Naive B cell (primary cell): ENCODE measurements around the gene TFDP2. TPM values are rescaled to one million over a fixed set of nuclear protein-coding genes. Genes with fewer than 3 reads are reported as not detected.
"Not testable (repeated sequence)": the region's sequence is repeated elsewhere in the genome, so short reads cannot be mapped to it uniquely, and the experiment has no call there.

Experiments used
- ATAC-seq, 2 donors: fragments of 150-1000 bp; cut with Tn5 transposase; 2 replicates each; pipeline ENCODE4 v1.10.0; 2021; ENCODE audit warnings: low read depth in 2 of 2, mild to moderate bottlenecking in 2 of 2, moderate library complexity in 2 of 2
- DNase-seq: peaks from one replicate; pipeline ENCODE4 v3.0.0; 2022
- H3K27ac Mint-ChIP-seq, 6 donors: one replicate each; pipeline ENCODE4 v1.8.0; 2020 to 2022; ENCODE audit warnings: mild to moderate bottlenecking in 6 of 6, mixed read lengths in 6 of 6, moderate library complexity in 5 of 6, inconsistent platforms in 2 of 6
- H3K27me3 Mint-ChIP-seq, 3 donors: one replicate each; pipeline ENCODE4 v1.8.0; 2021 to 2022; ENCODE audit warnings: mixed read lengths in 3 of 3, mild to moderate bottlenecking in 1 of 3
- H3K36me3 Mint-ChIP-seq, 2 donors: one replicate each; pipeline ENCODE4 v1.8.0; 2020 to 2022; ENCODE audit warnings: mixed read lengths in 2 of 2, inconsistent platforms in 1 of 2, mild to moderate bottlenecking in 1 of 2
- H3K4me1 Mint-ChIP-seq, 3 donors: one replicate each; pipeline ENCODE4 v1.8.0; 2020 to 2022; ENCODE audit warnings: mixed read lengths in 3 of 3, inconsistent platforms in 1 of 3, mild to moderate bottlenecking in 1 of 3, moderate library complexity in 1 of 3
- H3K4me3 Mint-ChIP-seq, 8 donors: one replicate each; pipeline ENCODE4 v1.8.0; 2020 to 2022; ENCODE audit warnings: mild to moderate bottlenecking in 8 of 8, mixed read lengths in 8 of 8, moderate library complexity in 8 of 8, inconsistent platforms in 2 of 8
- H3K9me3 Mint-ChIP-seq, 7 donors: one replicate each; pipeline ENCODE4 v1.8.0; 2020 to 2022; ENCODE audit warnings: mixed read lengths in 7 of 7, mild to moderate bottlenecking in 5 of 7, inconsistent platforms in 2 of 7, moderate library complexity in 1 of 7
- polyA plus RNA-seq, 6 donors: library from polyadenylated mRNA; unstranded; fragments of 300-500 nt; fragmentation: Illumina TruSeq; gene quantifications; one replicate each; pipeline ENCODE4 v1.2.3, GENCODE V29; 2021; ENCODE audit warnings: low read depth in 6 of 6

The TFDP2 gene
- polyA plus RNA-seq, 6 donors from 2014 or later = 9.3 to 33.8 (median 24.2) TPM

GRCh38 chr3:142077859-142078500 is 71.4 kb downstream of the TFDP2 start:
- H3K9me3 Mint-ChIP-seq = peaks cover 6 to 14% (median 11%) of the 10 kb centered on the region in 7 donors
- H3K27me3 Mint-ChIP-seq = no peaks in the 10 kb centered on the region
- H3K27ac Mint-ChIP-seq = no peak overlapping the region
- H3K4me3 Mint-ChIP-seq = no peak overlapping the region
- H3K36me3 Mint-ChIP-seq = peaks cover 23 to 26% of the 10 kb centered on the region in 2 donors
- ATAC-seq (no peak), DNase-seq (no peak)
- peaks cover 0 to 8% (median 0%) of the 10 kb centered on the region in 3 donors for H3K4me1 Mint-ChIP-seq

DNA sequence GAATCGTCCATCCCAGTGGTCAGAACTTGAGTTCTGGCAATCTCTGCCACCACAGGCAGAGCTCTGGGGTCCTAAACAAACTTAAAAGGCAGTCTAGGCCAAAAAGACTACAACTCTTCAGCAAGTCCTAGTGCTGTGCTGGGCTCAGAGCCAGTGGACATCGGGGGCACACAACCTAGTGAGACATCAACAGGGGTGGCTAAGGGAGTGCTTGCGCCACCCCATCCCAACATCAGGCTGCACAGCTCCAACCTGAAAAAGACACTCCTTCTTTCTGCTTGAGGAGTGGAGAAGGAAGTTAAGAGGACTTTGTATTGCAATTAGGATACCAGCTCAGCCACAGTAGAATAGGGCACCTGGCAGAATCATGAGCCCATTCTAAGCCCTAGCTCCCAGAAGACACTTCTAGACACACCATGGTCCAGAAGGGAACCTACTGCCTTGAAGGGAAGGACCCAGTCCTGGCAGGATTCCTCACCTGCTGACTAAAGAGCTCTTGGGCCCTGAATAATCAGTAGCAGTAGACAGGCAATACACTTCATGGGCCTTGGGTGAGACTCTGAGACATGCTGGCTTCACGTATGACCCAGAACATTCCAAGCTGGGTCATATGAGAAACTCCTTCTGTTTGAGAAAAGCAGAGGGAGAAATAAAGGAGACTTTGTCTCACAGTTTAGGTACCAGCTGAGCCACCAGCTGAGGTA is 72.0 kb downstream of the TFDP2 start:
- H3K4me1 Mint-ChIP-seq = peaks cover 0 to 8% (median 0%) of the 10 kb centered on the region in 3 donors
- no peak overlapping the region for H3K4me3 Mint-ChIP-seq
- no peak for ATAC-seq
- peaks cover 6 to 14% (median 11%) of the 10 kb centered on the region in 7 donors for H3K9me3 Mint-ChIP-seq
- H3K27ac Mint-ChIP-seq = peak overlapping the region in 1 of 6 donors; percentile 11
- DNase-seq = no peak
- no peaks in the 10 kb centered on the region for H3K27me3 Mint-ChIP-seq
- peaks cover 23 to 26% of the 10 kb centered on the region in 2 donors for H3K36me3 Mint-ChIP-seq

- not testable (repeated sequence) for H3K27me3 Mint-ChIP-seq, H3K27ac Mint-ChIP-seq, DNase-seq, H3K4me1 Mint-ChIP-seq, ATAC-seq, H3K4me3 Mint-ChIP-seq
- Mint-ChIP-seq H3K9me3 (peaks cover 6 to 14% (median 8%) of the 10 kb centered on the region in 7 donors), H3K36me3 (peaks cover 16 to 25% of the 10 kb centered on the region in 2 donors)
Measured at GRCh38 chr3:142075656-142076055, 73.7 kb downstream of the TFDP2 start.

- DNase-seq (no peak), ATAC-seq (no peak)
- Mint-ChIP-seq H3K9me3 (no peaks in the 10 kb centered on the region), H3K27me3 (no peaks in the 10 kb centered on the region), H3K4me1 (peaks cover 0 to 4% (median 0%) of the 10 kb centered on the region in 3 donors), H3K36me3 (peaks cover 0 to 3% of the 10 kb centered on the region in 2 donors), H3K27ac (no peak overlapping the region), H3K4me3 (no peak overlapping the region)
Measured at GRCh38 chr3:142072816-142073215, 76.5 kb downstream of the TFDP2 start.

- H3K27ac Mint-ChIP-seq = no peak overlapping the region
- H3K4me1 Mint-ChIP-seq = no peaks in the 10 kb centered on the region
- no peak overlapping the region for H3K4me3 Mint-ChIP-seq
- ATAC-seq (no peak), DNase-seq (no peak)
- H3K36me3 Mint-ChIP-seq = peaks cover 9% of the 10 kb centered on the region in 2 donors
- no peaks in the 10 kb centered on the region for H3K27me3 Mint-ChIP-seq
- peaks cover 0 to 5% (median 0%) of the 10 kb centered on the region in 7 donors for H3K9me3 Mint-ChIP-seq
Measured at GRCh38 chr3:142065932-142066331, 83.4 kb downstream of the TFDP2 start.

DNA sequence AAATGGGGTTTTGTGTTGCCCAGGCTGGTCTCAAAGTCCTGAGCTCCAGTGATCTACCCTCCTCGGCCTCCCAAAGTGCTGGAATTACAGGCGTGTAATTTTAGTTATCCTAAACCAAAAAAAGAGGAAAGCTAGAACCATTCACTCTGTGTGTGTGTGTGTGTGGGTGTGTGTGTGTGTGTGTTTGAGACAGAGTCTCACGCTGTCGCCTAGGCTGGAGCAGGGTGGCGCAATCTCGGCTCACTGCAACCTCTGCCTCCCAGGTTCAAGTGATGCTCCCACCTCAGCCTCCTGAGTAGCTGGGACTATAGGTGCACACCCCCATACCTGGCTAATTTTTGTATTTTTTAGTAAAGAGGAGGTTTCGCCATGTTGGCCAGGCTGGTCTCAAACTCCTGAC is 84.0 kb downstream of the TFDP2 start:
- peaks cover 0 to 5% (median 0%) of the 10 kb centered on the region in 7 donors for H3K9me3 Mint-ChIP-seq
- ATAC-seq = no peak
- no peak overlapping the region for H3K4me3 Mint-ChIP-seq
- no peak overlapping the region for H3K27ac Mint-ChIP-seq
- no peaks in the 10 kb centered on the region for H3K27me3 Mint-ChIP-seq
- H3K4me1 Mint-ChIP-seq = no peaks in the 10 kb centered on the region
- DNase-seq = no peak
- peaks cover 9% of the 10 kb centered on the region in 2 donors for H3K36me3 Mint-ChIP-seq

GRCh38 chr3:142064454-142064853 is 84.9 kb downstream of the TFDP2 start:
- no peak overlapping the region for H3K27ac Mint-ChIP-seq

GRCh38 chr3:142057331-142057725 is 92.0 kb downstream of the TFDP2 start:
- ATAC-seq = no peak
- peaks cover 0 to 12% (median 0%) of the 10 kb centered on the region in 7 donors for H3K9me3 Mint-ChIP-seq
- H3K27me3 Mint-ChIP-seq = no peaks in the 10 kb centered on the region
- H3K4me1 Mint-ChIP-seq = peaks cover 0 to 6% (median 6%) of the 10 kb centered on the region in 3 donors
- no peak for DNase-seq
- H3K27ac Mint-ChIP-seq = no peak overlapping the region
- no peak overlapping the region for H3K4me3 Mint-ChIP-seq
- peaks cover 9 to 10% of the 10 kb centered on the region in 2 donors for H3K36me3 Mint-ChIP-seq

More at GRCh38 chr3:142064454-142064853, 84.9 kb downstream of the TFDP2 start:
- Mint-ChIP-seq H3K36me3 (peaks cover 9% of the 10 kb centered on the region in 2 donors), H3K4me1 (no peaks in the 10 kb centered on the region), H3K27me3 (no peaks in the 10 kb centered on the region), H3K4me3 (no peak overlapping the region), H3K9me3 (peaks cover 0 to 5% (median 0%) of the 10 kb centered on the region in 7 donors)
- ATAC-seq (no peak), DNase-seq (no peak)

GRCh38 chr3:142056656-142057330 is 92.6 kb downstream of the TFDP2 start:
- no peak overlapping the region for H3K4me3 Mint-ChIP-seq
- peaks cover 4 to 7% of the 10 kb centered on the region in 2 donors for H3K36me3 Mint-ChIP-seq
- H3K4me1 Mint-ChIP-seq = peaks cover 0 to 6% (median 6%) of the 10 kb centered on the region in 3 donors
- H3K27me3 Mint-ChIP-seq = no peaks in the 10 kb centered on the region
- H3K27ac Mint-ChIP-seq = no peak overlapping the region
- peaks cover 0 to 9% (median 0%) of the 10 kb centered on the region in 7 donors for H3K9me3 Mint-ChIP-seq
- no peak for ATAC-seq
- DNase-seq = no peak

DNA sequence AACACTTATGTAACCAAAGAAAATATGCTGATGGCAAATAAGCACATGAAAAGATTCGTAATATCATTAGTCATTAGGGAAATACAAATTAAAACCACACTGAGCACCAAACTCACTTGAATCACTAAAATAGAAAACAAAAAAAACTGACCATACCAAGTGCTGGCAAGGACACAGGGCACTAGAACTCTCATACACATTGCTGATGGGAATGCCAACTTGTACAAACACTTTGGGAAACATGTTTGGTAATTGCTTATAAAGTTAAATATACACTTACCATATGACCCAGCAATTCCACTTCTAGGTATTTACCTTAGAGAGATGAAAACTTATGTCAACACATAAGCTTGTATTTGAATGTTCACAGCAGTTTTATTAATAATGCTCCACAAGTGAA is 95.5 kb downstream of the TFDP2 start:
- ATAC-seq = no peak
- peaks cover 0 to 6% (median 6%) of the 10 kb centered on the region in 3 donors for H3K4me1 Mint-ChIP-seq
- H3K27me3 Mint-ChIP-seq = no peaks in the 10 kb centered on the region
- no peak overlapping the region for H3K27ac Mint-ChIP-seq
- H3K36me3 Mint-ChIP-seq = peaks cover 0 to 6% of the 10 kb centered on the region in 2 donors
- no peak overlapping the region for H3K4me3 Mint-ChIP-seq
- DNase-seq = no peak
- H3K9me3 Mint-ChIP-seq = peaks cover 0 to 7% (median 0%) of the 10 kb centered on the region in 7 donors

GRCh38 chr3:142053244-142053643 is 96.1 kb downstream of the TFDP2 start:
- Mint-ChIP-seq H3K9me3 (peaks cover 0 to 7% (median 0%) of the 10 kb centered on the region in 7 donors), H3K27ac (peak overlapping the region in 1 of 6 donors; percentile 47), H3K36me3 (peaks cover 0 to 6% of the 10 kb centered on the region in 2 donors), H3K4me3 (no peak overlapping the region), H3K4me1 (peaks cover 0 to 6% (median 6%) of the 10 kb centered on the region in 3 donors), H3K27me3 (no peaks in the 10 kb centered on the region)
- ATAC-seq (no peak), DNase-seq (no peak)

GRCh38 chr3:142051351-142051750 is 98.0 kb downstream of the TFDP2 start:
- Mint-ChIP-seq H3K4me3 (no peak overlapping the region), H3K36me3 (peaks cover 0 to 6% of the 10 kb centered on the region in 2 donors), H3K9me3 (peaks cover 0 to 7% (median 0%) of the 10 kb centered on the region in 7 donors), H3K27me3 (no peaks in the 10 kb centered on the region), H3K27ac (no peak overlapping the region), H3K4me1 (peaks cover 0 to 6% (median 6%) of the 10 kb centered on the region in 3 donors)
- no peak for ATAC-seq
- no peak for DNase-seq

- ATAC-seq = no peak
- no peak overlapping the region for H3K27ac Mint-ChIP-seq
- DNase-seq = no peak
- H3K27me3 Mint-ChIP-seq = no peaks in the 10 kb centered on the region
- H3K4me3 Mint-ChIP-seq = no peak overlapping the region
- H3K4me1 Mint-ChIP-seq = no peaks in the 10 kb centered on the region
- peaks cover 0 to 2% (median 0%) of the 10 kb centered on the region in 7 donors for H3K9me3 Mint-ChIP-seq
- no peaks in the 10 kb centered on the region for H3K36me3 Mint-ChIP-seq
Measured at GRCh38 chr3:142047021-142047369, 102.3 kb downstream of the TFDP2 start.
